HG03135 (cell line): ENCODE measurements around the gene TEX264.

Source experiments
- ATAC-seq: cut with Tn5 transposase; IDR thresholded peaks from one replicate; pipeline ENCODE4 v1.9.1; 2021; ENCODE audit warnings: mild to moderate bottlenecking, moderate library complexity; ENCODE audit not compliant: unreplicated experiment

Gene TEX264

DNA sequence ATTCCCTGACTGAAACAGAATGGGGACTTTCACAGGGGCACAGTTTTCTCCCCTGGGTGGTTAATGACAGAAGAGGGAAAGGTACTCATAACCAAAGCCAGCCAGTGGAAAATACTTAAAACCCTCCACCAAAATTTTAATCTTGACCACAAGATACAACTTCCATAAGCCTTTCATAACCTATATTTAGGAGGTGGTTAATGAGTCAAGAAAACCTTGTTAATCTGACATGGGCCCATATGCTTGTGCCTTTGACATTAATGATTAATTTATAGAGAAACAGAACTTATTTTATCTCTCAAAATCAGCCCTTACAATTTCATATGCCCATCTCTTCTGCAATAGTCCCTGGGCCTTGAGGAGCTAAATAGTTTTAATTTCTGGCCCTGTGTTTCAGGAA lies 76.8 kb downstream of the TEX264 start:
- ATAC-seq = no peak

DNA sequence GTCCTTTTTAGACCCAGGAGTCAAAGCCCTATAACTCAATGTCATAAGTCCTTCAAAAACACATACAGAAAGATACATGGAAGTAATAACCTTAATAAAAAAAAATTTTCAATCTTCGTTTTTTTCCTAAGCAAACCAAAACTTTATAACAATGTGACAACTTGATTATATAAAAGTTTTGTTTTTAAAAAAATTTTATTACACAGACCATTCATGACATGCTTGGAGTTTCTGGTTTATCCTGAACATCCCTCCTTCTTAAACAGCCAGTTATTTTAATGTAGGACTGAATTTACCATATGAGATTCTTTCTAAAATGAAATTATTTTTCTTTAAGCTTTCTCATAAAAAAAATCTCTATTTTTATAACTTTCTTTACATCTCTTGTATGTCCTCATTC lies 77.3 kb downstream of the TEX264 start:
- ATAC-seq = no peak

DNA sequence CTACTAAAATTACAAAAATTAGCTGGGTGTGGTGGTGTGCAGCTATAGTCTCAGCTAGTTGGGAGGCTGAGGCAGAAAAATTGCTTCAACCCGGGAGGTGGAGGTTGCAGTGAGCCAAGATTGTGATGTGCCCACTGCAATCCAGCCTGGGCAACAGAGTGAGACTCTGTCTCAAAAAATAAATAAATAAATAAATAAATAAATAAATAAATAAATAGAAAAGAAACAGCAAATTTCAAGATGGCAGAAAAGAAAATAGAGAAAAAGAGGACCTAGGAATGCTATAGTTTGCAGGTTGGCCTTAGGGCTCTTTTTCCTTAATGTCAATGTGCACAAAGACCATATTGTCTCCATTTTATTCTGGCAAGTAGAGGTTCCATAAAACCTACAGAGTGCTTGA lies 79.8 kb downstream of the TEX264 start:
- no peak for ATAC-seq

DNA sequence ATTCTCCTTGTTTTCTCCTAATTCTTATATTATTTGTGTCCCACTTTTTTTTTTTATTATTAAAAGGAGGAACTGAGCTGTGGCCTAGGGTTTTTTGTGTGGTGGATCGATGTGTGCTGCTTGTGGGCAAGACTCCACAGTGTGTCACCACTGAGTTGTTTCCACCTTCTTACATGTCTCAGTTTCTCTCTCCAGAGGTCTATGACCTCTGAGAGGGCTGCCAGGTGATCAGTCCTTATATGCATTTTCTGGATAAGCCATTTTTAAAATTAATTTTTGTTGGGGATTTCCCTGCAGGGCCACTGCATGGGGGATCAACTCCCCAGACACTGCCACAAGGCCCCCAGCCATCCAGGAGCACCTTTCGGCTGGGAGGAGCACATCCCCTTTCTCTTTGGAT lies 80.2 kb downstream of the TEX264 start:
- no peak for ATAC-seq
